ENCODE data around the gene NRP1.

Gene NRP1

DNA sequence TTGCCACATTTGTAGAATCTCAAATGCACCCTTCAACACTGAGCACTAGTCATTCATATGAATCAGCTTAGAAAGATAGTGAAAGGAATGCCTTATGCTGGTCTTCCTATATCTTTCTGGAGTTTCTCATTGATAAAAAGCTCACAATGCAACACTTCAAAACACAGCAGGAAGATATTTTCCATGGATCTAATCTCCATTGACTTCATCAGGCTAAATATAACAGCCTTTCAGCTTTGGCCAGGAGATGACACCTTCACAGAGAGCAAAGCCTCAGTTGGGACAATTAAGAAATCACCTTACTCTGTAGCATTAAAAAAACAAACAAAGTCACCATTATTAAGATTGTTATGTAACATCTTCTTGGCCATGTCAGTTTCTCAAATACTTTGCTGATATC lies 6.7 kb downstream of the NRP1 start:
- no peak for DNase-seq (ENCODE audit: low read depth)
- TF ChIP-seq, protein P1, sequence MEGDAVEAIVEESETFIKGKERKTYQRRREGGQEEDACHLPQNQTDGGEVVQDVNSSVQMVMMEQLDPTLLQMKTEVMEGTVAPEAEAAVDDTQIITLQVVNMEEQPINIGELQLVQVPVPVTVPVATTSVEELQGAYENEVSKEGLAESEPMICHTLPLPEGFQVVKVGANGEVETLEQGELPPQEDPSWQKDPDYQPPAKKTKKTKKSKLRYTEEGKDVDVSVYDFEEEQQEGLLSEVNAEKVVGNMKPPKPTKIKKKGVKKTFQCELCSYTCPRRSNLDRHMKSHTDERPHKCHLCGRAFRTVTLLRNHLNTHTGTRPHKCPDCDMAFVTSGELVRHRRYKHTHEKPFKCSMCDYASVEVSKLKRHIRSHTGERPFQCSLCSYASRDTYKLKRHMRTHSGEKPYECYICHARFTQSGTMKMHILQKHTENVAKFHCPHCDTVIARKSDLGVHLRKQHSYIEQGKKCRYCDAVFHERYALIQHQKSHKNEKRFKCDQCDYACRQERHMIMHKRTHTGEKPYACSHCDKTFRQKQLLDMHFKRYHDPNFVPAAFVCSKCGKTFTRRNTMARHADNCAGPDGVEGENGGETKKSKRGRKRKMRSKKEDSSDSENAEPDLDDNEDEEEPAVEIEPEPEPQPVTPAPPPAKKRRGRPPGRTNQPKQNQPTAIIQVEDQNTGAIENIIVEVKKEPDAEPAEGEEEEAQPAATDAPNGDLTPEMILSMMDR (conservative IDR thresholded peaks at IDR 0.05; ENCODE audit: control insufficient read depth, insufficient read depth, low read depth, low read length): peak; percentile 22
- no peak overlapping the region for H3K4me3 ChIP-seq (ENCODE audit: control insufficient read depth, low read depth, low read length)

DNA sequence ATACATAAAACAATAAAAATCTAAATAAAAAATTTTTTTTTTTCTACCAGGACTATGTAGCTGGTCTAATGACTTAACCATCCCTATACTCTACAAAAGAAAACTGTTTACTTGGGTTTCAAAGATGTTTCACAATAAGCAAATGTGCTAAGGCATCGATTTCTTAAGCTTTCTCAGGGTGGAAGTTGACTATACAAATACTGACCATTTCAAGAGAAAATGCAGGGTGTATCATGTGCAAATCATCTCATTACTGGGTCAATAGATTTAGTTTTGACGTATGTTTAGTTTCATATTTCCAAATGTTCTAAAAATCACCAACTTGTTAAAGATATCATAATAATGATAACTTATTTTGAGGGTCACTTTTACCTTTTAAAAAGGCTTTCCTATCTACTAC lies 7.5 kb downstream of the NRP1 start:
- no peak overlapping the region for H3K4me3 ChIP-seq (ENCODE audit: control insufficient read depth, low read depth, low read length)
- TF ChIP-seq, protein P1 (conservative IDR thresholded peaks at IDR 0.05; ENCODE audit: control insufficient read depth, insufficient read depth, low read depth, low read length): no peak
- DNase-seq (ENCODE audit: low read depth): peak; percentile 54

DNA sequence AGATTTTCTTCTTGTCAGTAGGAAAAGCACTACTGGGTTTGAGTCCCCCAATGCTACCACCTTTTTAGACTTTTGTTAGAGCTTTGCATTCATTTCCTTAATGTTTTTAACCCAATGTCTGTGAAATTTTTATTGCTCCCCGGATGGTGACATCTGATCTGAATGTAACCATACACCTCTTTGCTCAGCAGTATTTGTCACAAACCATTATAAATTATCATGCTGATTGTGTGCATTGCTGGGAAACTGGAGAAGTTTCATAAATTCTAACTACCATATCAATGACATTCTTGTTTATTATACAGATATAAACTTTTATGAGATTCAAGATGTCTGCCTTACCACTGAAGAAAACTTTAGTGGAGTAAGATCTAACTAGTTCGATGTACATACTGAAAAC lies 8.5 kb downstream of the NRP1 start:
- H3K4me3 ChIP-seq (ENCODE audit: control insufficient read depth, low read depth, low read length): no peak overlapping the region
- no peak for DNase-seq (ENCODE audit: low read depth)

DNA sequence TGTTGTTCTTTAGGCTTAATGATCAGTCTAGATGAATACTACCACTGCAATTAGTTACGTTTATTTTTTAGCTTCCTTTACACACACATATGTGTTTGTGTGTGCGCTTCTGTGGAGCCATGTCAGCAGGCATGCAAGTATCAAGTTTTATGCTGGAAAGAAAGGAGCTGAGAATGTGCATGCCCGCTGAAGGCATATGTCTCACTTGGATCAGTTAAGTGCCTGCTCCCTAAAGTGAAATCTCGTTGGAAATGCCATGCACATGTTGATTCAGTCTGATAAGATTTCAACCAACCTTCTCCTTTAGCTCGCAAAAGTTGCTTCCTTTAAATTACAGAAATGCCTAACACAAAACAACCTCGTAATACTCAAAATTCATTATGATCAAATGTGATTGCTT lies 10.7 kb downstream of the NRP1 start:
- no peak for DNase-seq (ENCODE audit: low read depth)
- TF ChIP-seq, protein P1 (conservative IDR thresholded peaks at IDR 0.05; ENCODE audit: control insufficient read depth, insufficient read depth, low read depth, low read length): no peak
- H3K4me3 ChIP-seq (ENCODE audit: control insufficient read depth, low read depth, low read length): no peak overlapping the region

More for the DNA sequence above, 8.5 kb downstream of the NRP1 start:
- TF ChIP-seq, protein P1 (conservative IDR thresholded peaks at IDR 0.05; ENCODE audit: control insufficient read depth, insufficient read depth, low read depth, low read length): no peak

DNA sequence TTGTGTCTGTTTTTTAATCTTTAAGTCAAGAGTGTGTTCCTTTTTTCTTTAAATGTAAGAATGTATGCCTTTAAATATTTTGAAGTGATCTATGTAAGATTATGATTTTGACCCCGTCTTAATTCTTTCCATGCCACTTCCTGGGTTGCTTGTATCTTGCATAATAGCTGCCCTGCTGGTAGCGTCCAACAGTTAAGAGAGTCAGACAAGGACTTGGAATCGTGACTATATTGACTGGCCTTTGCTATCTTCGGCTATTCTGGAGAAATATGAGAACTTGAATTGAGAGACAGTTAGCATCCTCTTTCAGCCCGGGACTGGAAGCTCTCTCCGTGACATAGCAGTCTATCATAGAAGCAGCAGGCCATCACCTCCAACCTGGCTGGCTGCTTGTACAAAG lies 13.0 kb downstream of the NRP1 start:
- TF ChIP-seq, protein P1 (conservative IDR thresholded peaks at IDR 0.05; ENCODE audit: control insufficient read depth, insufficient read depth, low read depth, low read length): no peak
- DNase-seq (ENCODE audit: low read depth): no peak
- no peak overlapping the region for H3K4me3 ChIP-seq (ENCODE audit: control insufficient read depth, low read depth, low read length)

DNA sequence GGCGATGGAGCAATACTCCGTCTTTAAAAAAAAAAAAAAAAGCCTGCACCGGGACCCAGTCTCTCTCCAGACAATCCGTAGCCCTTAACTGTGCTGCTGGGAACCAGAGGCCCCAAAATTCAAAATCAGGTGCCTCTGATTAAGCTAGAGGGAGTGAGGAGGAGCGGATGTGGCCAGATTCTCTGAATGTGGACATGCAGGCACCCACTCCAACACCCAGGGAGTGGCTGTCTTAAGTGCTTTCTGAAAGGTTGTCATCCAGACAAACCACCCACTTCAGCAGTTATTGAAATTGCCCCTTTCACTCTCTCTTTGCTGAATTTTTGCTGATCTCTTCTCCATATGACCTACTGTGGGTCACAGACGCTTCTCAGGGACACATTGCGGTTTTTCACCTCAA lies 14.2 kb downstream of the NRP1 start:
- H3K4me3 ChIP-seq (ENCODE audit: control insufficient read depth, low read depth, low read length): no peak overlapping the region
- TF ChIP-seq, protein P1 (conservative IDR thresholded peaks at IDR 0.05; ENCODE audit: control insufficient read depth, insufficient read depth, low read depth, low read length): no peak

DNA sequence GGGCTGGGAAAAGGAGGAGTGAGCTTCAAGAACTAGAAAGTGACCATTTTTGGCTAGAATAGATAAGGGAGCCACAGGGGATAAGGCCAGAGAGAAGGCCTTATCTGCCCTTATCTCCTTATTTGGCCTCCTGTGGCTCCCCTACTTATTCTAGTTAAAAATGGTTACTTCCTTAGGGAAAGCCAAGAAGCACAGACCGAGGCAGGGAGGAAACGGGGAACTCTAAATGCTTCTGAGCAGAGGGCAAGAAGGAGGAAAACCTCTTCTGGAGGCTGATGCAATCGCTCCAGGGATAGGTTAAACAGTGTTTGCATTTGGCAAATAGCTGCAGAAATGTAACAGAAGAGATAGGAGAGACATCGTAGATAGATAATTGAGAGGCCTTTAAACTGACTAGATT lies 18.6 kb downstream of the NRP1 start:
- DNase-seq (ENCODE audit: low read depth): no peak

More for the DNA sequence above, 14.2 kb downstream of the NRP1 start:
- DNase-seq (ENCODE audit: low read depth): no peak

More for the DNA sequence above, 18.6 kb downstream of the NRP1 start:
- TF ChIP-seq, protein P1 (conservative IDR thresholded peaks at IDR 0.05; ENCODE audit: control insufficient read depth, insufficient read depth, low read depth, low read length): no peak
- H3K4me3 ChIP-seq (ENCODE audit: control insufficient read depth, low read depth, low read length): no peak overlapping the region

Measured in fibroblast of mammary gland (primary cell).